Mucosa of gallbladder (tissue), 1 donor: ENCODE measurements around the gene GRID1. TPM values are rescaled to one million over a fixed set of nuclear protein-coding genes. Genes with fewer than 3 reads are reported as not detected.

Source experiments
- DNase-seq: peaks from one replicate; pipeline ENCODE4 v3.0.0-alpha.2; 2020; ENCODE audit warnings: low spot score
- total RNA-seq: library from RNA; stranded (reverse); gene quantifications from one replicate; pipeline ENCODE4 v1.2.1, GENCODE V29; 2021
- donor health status: DM: no; HTN: no; CAD: no.

The GRID1 gene
- total RNA-seq, 1 donor from 2014 or later, result 6.3 TPM

GRCh38 chr10:86213148-86213547, 153.4 kb downstream of the GRID1 start:
- DNase-seq, result no peak

- DNase-seq, result no peak
Measured at GRCh38 chr10:86212391-86212700, 154.2 kb downstream of the GRID1 start.

DNA sequence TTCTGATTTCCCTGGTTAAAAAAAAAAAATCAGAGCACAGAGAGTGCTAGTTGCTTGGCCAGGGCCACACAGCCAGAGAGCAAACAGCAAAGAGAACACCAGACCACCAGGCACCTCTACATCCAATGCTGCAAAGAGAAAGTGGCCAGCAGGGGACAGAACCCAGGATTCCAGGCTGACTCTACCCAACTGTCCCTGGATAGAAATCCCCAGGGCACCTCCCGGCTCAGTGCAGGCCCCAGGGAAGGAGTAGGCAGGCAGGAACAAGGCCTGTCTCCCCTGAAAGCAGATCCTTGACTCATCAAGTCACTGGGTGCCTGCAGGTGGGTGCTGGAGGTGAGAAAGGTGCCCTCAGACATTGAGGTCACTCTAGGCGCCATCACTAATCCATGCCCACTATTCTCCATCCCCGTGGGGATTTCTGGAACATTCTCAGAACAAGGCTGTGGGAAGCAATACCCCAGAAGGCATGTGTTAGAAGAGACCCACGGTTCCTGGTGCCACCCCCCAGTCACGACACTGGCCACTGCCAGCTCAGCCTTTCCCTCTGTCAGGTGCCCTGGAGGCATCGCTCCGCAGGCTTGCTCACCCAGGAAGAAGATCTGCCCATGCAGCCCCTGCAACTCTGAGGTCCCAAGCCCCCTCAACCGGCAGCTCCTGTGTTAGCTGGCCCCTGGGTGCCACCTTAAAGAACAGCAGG, 154.8 kb downstream of the GRID1 start:
- no peak for DNase-seq

DNA sequence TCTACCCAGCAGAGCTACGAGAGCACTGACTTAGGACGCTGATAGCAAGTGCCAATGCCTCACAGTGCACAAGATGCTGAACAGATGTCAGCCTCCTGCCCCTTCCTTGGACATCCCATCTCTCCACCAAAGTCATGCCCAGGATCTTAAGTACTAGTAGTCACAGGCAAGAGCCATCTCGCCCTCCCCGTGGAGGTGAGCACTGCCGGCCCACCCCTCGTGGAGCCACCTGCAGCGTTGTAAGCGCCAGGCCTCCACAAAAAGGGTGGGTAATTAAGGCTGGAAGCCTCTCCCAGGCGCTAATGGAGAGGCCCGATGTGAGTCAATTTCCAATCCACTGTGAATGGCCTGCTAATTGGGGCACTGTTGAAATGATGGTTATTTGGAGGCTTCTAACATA, 156.2 kb downstream of the GRID1 start:
- no peak for DNase-seq

DNA sequence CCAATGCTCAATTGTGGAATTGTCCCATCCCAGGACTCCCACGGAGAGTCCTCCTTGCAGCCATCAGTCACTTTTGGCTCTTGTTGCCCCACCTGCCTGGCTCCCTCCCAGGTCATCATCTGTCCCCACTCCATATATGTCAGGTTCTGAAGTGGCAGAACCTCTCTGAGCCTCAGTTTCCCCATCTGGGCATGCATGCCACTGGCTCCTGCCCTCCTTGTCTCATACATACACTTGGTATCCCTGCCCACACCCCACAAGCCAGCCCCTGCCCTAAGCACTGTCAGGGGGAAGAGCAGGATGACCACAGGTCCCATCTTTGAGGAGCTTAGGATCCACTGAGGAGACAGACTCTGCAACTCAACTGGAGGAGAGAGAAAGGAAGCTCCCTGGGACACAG, 156.9 kb downstream of the GRID1 start:
- no peak for DNase-seq

GRCh38 chr10:86207226-86207625, 159.4 kb downstream of the GRID1 start:
- no peak for DNase-seq

DNA sequence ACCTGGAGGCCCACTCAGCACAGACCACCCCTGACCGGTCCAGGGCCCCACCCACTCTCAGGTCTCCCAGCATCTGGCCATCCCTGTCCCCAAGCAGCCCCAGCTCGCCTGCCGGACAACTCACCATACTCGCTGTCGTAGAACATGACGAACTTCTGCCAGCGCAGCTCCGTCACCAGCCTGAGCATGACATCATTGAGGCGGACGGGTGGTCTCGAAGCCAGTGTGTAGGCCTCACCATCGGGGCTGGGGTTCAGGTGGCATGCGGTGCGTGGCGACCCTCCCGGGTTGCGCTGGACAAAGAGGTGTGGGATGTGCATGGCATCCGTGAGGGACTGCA, 160.4 kb downstream of the GRID1 start:
- no peak for DNase-seq

DNA sequence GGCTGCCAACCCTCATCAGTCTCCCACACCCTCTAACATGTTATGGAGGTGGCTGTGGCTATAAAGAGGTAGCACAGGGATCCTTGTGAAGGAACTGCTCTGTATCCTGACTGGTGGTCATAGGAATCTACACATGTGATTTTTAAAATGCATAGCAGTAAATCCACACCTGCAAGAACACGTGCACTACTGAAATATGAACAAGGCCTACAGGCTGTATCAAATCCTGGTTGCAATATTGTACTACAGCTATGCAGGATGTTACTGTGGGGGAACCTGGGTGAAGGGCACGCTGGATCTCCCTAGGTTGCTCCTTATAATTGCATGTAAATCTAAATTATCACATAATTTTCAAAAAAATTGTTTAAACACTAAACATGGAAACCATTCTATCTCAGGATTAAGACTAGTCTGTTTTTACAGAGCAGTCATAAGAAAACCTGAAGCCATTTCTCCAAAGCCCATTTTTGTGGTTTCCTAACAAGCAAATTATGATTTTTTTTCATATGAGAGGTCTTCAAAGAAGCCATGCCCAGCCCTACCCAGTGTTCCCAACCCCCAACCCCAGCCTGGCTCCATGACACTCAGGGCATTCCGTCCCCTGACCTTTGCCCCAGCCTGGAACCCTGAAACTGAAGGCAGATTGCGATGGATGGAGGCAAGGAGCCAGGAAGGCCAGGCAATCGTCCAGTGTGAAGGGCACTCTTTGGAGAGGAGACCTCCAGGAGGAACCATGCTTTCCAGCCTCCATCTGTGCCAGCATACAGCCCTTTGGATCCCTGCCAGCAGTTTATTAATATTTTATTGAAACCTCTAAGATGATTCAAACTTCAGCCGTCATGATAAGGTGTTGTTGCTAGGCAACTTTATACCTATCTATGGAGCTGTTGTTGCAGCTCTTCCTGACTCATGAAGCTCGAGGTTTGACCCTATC, 161.0 kb downstream of the GRID1 start:
- no peak for DNase-seq

DNA sequence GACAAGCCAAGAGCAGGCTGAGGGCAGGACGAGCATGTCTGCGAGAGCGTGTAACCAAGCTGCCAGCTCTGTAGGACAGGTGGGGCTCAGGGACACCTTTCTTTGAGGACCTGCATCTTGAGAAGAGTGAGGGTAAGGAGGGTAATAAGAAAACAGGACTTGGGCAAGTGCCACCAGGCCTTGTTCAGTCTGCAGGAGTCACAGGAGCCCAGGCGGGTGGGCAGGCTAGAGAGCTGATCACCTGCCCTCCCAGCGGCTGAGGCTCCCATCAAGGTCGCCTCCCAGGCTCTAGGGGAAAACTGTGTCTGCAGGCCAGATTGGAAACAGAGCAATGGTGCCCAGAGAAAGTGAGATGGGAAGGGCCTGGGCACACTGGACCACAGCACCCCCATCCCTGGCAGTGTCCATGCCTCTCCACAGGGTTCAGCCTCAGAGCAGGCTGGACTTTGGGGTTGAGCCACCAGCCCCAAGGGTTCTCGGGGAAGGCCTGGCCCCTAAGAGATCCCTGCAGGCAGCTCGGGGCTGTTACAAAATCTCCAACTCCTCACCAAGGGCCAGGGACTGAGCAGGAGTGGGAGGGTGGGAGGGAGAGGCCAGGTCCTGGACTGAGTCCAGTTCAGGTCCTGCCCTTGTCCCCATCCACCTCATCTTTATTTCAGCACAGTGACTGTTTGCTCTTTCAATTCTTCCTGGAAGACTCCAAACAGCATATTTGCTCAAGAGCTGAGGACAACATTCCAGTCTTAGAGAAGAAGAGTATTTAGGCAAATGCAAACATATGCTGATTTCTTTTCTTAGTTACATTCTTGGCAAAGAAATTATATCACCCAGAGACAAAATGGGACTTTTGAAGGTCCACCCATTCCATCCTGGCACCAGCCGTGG, 161.9 kb downstream of the GRID1 start:
- no peak for DNase-seq

DNA sequence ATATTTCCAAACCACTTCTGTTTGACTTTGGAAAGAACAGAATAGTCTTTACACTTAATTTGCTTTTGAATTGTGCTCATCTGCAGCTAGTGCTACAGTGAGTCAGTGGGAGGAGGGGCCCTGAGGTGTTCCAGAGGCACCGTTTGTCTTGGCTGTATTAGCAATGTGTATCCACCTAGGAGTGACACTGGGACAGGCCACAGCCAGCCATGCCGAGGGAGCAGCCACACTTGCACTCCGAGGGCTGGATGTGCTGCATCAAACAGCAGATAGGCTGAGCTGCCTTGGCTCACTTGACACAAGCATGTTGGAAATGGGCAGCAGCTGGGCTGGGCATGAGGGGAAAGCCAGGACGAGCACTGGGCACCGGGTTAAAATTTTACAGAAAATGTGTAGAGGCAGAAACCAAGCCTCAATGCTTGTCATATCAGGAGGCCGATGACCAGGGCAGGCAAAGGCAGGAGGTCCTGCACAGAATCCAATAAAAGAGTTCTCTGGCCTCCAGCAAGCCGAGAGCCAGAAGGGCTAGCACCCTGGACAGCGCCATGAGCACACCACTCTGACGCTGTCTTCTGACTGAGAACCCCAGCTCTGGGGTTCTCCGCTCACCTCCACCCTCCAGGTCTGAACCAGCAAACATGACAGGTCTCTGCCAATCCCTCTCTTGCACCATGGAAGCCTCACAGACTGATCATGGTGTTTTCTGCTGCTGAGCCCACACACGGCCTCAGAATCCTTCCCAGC, 163.3 kb downstream of the GRID1 start:
- DNase-seq, result peak; percentile 26

DNA sequence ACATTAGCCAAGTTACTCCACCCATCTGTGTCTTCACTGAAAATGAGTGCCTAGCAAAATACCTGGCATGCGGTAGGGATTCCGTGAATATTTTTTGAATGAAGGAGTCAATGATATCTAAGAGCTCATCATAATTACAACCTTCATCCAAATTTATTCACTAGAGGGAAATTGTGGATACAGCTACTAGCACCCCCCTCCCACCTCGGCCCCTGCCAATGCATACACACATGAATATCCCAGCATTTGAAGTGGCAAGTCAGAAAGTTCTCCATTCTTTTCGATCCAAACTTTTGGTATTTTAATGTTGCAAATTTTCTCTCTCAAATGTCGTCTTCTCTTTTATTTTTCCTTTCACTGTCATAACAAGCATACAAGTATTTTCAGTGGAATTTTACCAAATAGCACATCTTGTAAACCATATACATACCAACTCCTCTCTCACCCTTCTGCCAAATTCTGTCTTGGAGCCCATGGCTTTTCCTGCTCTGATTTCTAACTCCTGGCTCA, 164.3 kb downstream of the GRID1 start:
- no peak for DNase-seq

DNA sequence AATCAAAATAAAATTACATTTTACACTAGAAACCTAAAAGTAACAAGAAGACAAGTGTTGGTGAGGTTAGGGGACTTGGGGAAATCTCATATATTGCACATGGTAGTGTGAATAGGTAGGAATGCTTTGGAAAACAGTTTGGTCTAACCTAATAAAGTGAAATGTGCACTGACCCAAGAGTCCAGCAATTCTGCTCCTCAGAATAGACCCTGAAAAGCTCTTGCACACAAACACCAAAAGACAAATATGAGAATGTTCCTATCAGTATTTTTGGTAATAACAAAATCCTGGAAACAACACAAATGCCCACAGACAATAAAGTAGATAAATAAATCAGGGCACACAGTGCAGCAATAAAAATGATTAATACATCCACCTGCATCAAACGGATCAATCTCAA, 165.7 kb downstream of the GRID1 start:
- no peak for DNase-seq

GRCh38 chr10:86200269-86200668, 166.3 kb downstream of the GRID1 start:
- no peak for DNase-seq

DNA sequence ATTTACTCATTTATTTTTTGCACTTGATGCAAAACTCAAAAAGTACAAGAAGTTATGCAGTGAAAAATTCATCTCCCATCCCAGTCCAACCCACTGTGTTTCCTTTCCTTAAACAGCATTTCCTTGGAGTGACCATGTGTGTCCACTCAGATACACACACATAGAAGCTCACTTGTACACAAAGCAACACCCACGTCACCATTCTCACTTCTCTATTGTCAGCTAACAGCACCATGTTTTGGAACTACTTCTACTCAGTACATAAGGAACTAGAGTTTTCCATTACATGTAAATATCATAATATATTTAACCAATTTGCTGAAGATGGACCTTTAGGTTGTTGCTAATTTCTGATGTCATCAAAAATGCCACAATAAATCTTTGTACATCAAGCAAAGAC, 167.6 kb downstream of the GRID1 start:
- no peak for DNase-seq

DNA sequence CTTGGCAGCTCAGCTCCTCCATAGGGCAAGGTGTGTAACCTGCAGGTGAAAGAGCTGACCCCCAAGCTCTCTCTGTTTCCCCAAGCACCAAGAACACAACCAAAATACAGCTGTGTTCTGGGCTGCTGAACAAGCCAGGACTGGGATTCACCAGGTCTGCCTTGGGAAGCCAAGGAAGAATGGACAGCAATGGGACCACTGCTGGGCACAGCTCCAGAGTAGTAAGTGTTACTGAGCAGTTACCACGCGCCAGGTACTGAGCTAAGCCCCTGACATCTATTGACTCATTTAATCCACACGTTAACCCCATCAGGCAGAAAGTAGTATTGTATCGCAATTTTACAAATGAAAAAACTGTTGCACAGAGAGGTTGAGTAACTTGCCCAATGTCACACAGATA, 168.3 kb downstream of the GRID1 start:
- DNase-seq, result no peak

GRCh38 chr10:86197166-86197790, 169.3 kb downstream of the GRID1 start:
- DNase-seq, result no peak

DNA sequence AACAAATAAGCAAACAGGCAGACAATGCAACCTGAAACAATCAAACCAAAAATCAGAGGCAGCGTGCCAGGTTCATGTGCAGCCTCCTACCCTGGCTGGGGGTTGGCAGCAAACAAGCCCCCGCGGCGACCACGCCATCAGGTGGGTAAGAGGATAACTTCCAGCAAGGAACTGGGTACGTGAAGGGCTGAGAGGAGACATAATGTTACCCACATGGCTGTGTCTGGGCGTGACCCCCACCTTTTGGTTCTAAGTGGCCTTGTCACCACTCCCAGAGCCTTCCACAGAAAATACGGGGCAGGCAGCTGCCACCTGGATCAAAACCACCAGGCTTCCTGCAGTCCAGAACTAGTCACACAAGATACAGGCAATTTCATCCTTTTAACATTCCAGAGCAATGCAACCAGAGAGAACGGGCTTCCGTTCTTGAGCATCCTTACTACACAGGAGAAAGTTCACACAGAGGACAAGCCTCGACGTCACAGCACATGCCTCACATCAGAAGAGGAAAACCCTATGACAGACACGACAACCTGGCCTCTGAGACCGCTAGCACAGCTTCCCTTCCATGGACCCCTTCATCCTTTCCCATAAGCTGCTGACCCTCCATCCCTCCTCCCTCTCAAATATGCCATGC, 171.0 kb downstream of the GRID1 start:
- DNase-seq, result no peak

GRCh38 chr10:86194684-86195083, 171.9 kb downstream of the GRID1 start:
- no peak for DNase-seq

DNA sequence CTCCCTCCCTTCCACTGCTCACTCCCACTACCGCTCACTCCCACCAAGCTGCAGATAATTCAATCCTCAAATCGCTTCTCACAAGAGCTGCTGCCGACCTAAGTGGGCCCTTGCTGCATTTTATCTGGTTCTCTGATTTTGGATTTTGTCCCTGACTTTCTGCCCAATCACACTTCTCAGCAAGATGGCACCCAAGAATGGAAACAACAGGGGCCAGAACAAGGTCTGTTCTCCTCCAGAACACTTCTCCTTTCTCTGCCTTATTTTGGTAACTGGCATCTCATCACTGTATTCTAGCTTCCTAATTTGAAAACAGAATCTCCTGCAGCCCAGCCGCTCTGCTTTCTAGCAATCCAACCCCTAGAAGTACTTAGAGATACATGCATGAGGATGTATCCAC, 172.8 kb downstream of the GRID1 start:
- DNase-seq, result no peak

DNA sequence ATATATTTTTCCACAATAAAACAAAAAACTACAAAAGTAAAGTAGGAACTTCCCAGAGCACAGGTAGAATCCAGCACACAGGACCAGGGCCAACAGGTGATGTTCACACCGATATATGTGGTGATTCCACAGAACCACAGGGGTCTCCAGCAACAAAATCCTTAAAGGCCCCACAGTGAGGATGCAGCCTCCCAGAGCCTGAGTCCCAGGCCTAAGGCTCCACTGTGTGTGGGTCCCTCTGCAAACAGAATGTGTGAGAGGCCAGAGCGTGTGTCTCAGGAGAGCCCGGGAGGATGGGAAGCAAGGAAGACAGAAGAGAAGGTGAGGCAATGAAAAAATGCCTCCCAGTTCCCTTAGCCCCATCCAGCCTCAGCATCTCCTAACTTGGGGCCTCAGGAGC, 173.9 kb downstream of the GRID1 start:
- DNase-seq, result no peak

- DNase-seq, result no peak
Measured at GRCh38 chr10:86192147-86192546, 174.4 kb downstream of the GRID1 start.
